Activated T-cell treated with anti-CD3 and anti-CD28 coated beads, Interleukin-2, amount 50 U/mL, for 24 hours (primary cell): Measurements from ENCODE around the gene PEMT.
A peak's percentile ranks its signal among the peaks of the same experiment; 100 is the strongest.

Source experiments
- DNase-seq: peaks from one replicate; pipeline ENCODE4 v3.0.0-alpha.2; 2020
- H3K27ac Mint-ChIP-seq: 2 replicates; pipeline ENCODE4 v1.8.0; 2020; ENCODE audit warnings: mild to moderate bottlenecking, mixed read lengths
- H3K27me3 Mint-ChIP-seq: 2 replicates; pipeline ENCODE4 v1.8.0; 2020; ENCODE audit warnings: mixed read lengths
- H3K36me3 Mint-ChIP-seq: 2 replicates; pipeline ENCODE4 v1.8.0; 2020; ENCODE audit warnings: low read depth, mixed read lengths
- H3K4me1 Mint-ChIP-seq: 2 replicates; pipeline ENCODE4 v1.8.0; 2020; ENCODE audit warnings: low read depth, mixed read lengths
- H3K4me3 Mint-ChIP-seq: 2 replicates; pipeline ENCODE4 v1.8.0; 2020; ENCODE audit warnings: mild to moderate bottlenecking, moderate library complexity, mixed read lengths
- H3K9me3 Mint-ChIP-seq: 2 replicates; pipeline ENCODE4 v1.8.0; 2020; ENCODE audit warnings: mixed read lengths

The PEMT gene

GRCh38 chr17:17558431-17558830, 33.1 kb downstream of the PEMT start:
- Mint-ChIP-seq H3K9me3 (no peaks in the 10 kb centered on the region), H3K36me3 (no peaks in the 10 kb centered on the region), H3K4me1 (no peaks in the 10 kb centered on the region), H3K27me3 (no peaks in the 10 kb centered on the region), H3K27ac (no peak overlapping the region), H3K4me3 (no peak overlapping the region)
- DNase-seq = no peak

DNA sequence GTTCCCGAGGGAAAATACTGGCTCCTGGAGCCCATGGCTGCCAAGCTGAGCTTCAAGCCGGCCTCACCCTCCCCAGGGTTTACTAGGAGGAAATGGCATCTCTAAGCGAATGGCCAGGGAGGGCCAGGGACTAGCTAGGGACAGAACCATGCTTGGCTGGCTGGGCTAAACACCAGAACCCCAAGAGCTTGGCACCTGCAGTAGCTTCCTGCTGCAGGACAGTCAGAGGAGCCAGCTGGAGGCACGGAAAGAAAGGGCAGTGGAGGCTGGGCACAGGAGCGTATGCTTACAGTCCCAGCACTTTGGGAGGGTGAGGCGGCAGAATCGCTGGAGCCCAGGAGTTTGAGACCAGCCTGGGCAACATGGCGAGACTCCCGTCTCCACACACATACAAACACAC, 33.7 kb downstream of the PEMT start:
- no peak for DNase-seq
- Mint-ChIP-seq H3K9me3 (no peaks in the 10 kb centered on the region), H3K4me3 (no peak overlapping the region), H3K4me1 (no peaks in the 10 kb centered on the region), H3K27ac (peak overlapping the region; percentile 16), H3K36me3 (no peaks in the 10 kb centered on the region), H3K27me3 (no peaks in the 10 kb centered on the region)

DNA sequence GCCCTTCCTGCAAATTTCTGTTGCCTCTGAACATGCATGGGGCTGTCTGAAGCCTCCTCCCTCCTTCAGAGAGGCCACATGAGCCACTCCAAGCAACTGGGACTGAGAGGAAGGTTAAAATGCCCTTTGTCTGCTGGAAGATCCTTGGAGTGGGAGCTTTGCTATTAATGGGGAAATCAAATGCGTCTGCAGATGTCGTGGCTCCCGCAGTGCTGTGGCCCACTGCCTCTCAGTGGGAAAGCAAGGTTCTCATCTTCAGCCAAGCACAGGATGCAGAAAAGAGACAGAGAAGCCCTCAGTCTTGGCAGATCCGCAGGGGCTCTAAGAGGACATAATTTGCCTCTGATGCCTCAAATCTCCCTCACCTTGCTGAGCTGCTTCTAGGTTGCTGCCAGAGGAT, 34.8 kb downstream of the PEMT start:
- DNase-seq = no peak
- H3K4me1 Mint-ChIP-seq = no peaks in the 10 kb centered on the region
- no peaks in the 10 kb centered on the region for H3K36me3 Mint-ChIP-seq
- no peaks in the 10 kb centered on the region for H3K27me3 Mint-ChIP-seq
- no peak overlapping the region for H3K27ac Mint-ChIP-seq
- no peaks in the 10 kb centered on the region for H3K9me3 Mint-ChIP-seq
- H3K4me3 Mint-ChIP-seq = no peak overlapping the region

- H3K27ac Mint-ChIP-seq = no peak overlapping the region
- H3K9me3 Mint-ChIP-seq = no peaks in the 10 kb centered on the region
- no peaks in the 10 kb centered on the region for H3K4me1 Mint-ChIP-seq
- no peak for DNase-seq
- H3K36me3 Mint-ChIP-seq = no peaks in the 10 kb centered on the region
- no peaks in the 10 kb centered on the region for H3K27me3 Mint-ChIP-seq
- no peak overlapping the region for H3K4me3 Mint-ChIP-seq
Measured at GRCh38 chr17:17555906-17556305, 35.6 kb downstream of the PEMT start.

- no peaks in the 10 kb centered on the region for H3K4me1 Mint-ChIP-seq
- H3K27ac Mint-ChIP-seq = no peak overlapping the region
- no peak overlapping the region for H3K4me3 Mint-ChIP-seq
- H3K27me3 Mint-ChIP-seq = no peaks in the 10 kb centered on the region
- no peaks in the 10 kb centered on the region for H3K9me3 Mint-ChIP-seq
- no peaks in the 10 kb centered on the region for H3K36me3 Mint-ChIP-seq
- no peak for DNase-seq
Measured at GRCh38 chr17:17555151-17555550, 36.4 kb downstream of the PEMT start.

GRCh38 chr17:17554266-17554665, 37.2 kb downstream of the PEMT start:
- Mint-ChIP-seq H3K9me3 (no peaks in the 10 kb centered on the region), H3K4me3 (no peak overlapping the region), H3K36me3 (no peaks in the 10 kb centered on the region), H3K27me3 (no peaks in the 10 kb centered on the region), H3K4me1 (no peaks in the 10 kb centered on the region), H3K27ac (no peak overlapping the region)
- no peak for DNase-seq

DNA sequence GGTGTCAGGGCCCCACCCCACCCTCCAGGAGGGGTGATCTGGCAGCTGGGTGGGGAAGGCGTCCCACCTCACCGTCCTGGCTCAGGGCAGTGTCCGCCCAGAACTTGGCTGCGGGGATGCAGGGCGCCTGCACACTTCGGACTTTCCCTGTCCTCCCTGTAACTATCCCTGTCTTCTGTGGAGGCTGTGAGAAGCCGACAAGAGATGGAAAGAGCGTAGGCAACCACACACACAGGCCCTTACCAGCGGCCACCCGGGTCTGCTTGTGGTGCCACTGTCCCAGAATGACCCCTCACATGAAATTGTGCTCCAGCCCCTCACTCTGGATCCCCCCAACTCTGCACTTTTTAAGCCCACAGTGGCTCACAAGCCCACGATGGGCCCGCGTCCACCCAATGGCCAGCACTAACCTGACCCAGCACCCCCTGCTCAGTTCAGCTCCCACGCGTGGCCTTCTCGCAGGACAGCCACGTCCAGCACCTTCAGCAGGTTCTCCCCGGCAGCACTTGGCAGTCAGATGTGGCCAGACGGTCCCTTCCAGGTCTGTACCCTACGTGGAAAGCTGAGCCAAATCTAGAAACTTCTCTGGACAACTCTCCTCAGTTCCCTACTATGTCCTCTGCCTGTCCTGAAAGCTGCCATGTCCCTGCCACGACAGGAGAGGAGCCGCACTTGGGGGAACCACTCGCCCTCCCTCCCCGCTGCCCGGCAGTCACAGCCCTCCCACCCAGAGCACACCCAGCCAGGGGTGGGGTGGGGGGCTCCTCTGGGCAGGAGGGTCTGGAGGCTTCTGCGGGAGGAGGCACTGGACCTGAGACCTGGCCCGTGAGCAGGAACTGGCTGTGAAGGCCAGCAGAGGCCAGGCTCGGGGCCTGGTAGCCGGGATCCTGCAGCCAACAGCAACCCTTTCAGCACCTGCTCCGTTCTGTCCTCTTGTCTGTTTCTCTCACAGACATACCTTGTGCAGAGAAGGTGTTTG, 38.0 kb downstream of the PEMT start:
- no peak overlapping the region for H3K27ac Mint-ChIP-seq
- H3K36me3 Mint-ChIP-seq = no peaks in the 10 kb centered on the region
- H3K27me3 Mint-ChIP-seq = no peaks in the 10 kb centered on the region
- H3K4me1 Mint-ChIP-seq = no peaks in the 10 kb centered on the region
- no peak overlapping the region for H3K4me3 Mint-ChIP-seq
- H3K9me3 Mint-ChIP-seq = no peaks in the 10 kb centered on the region
- no peak for DNase-seq

DNA sequence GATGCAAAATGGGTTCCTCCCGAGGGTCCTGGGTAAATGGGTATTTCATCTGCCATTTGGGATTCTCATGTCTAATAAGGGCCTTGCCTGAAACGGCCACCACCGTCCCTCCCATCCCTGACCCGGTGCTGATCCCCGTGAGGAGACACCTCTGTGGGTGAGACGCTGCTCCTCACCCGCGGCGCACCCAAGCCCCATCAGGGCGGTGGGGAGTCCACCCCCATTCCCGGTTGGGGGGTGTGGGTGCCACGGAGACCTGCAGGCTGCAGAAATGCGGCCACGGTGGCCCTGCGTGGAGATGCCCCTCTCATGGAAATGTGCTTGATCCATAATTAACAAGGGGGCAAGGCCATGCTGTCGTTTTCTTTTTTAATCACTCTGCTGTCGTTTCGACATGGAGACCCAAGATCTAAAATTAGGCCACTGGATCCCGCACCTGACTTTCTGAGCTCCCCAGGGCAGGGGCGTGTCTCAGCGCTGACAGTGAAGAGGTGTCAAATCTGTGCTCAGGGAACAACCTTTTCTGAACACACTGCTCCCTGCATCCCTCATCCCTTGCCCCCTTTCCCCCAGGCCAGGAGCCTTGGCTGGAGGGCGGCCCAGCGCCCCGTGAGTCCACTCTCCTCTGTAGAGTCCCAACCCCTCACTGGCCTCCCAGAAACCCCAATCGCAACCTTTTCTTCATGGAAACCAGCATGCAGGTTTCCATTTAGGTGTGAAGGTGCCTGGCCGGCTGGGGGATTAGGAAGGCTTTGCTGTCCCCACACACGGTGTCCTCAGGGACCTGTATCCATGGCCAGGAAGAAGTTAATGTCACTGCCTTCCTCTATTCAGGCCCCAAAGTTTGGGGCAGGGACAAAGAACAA, 38.9 kb downstream of the PEMT start:
- no peak overlapping the region for H3K4me3 Mint-ChIP-seq
- DNase-seq = no peak
- no peaks in the 10 kb centered on the region for H3K9me3 Mint-ChIP-seq
- no peaks in the 10 kb centered on the region for H3K4me1 Mint-ChIP-seq
- H3K27ac Mint-ChIP-seq = no peak overlapping the region
- no peaks in the 10 kb centered on the region for H3K36me3 Mint-ChIP-seq
- no peaks in the 10 kb centered on the region for H3K27me3 Mint-ChIP-seq

DNA sequence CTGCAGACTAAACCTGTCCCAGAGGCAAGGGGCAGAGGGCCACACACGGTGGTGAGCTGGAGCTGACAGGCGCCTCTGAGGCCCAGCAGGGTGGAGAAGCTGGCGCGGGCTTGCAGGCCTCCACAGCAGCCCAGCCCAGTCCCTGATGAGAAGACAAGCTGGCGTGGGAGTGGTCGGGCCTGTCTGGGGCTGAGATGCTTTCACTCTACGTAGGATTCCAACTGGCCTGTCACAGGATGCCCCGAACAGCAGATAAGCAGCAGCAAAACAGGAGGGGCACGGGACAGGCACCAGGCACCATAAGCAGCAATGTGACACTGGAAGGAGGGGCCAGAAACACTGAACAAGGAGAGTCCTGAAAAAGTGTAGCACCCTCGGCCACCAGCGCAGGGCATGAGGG, 40.1 kb downstream of the PEMT start:
- Mint-ChIP-seq H3K36me3 (no peaks in the 10 kb centered on the region), H3K27ac (no peak overlapping the region), H3K9me3 (no peaks in the 10 kb centered on the region), H3K4me1 (no peaks in the 10 kb centered on the region), H3K4me3 (no peak overlapping the region), H3K27me3 (no peaks in the 10 kb centered on the region)
- no peak for DNase-seq

DNA sequence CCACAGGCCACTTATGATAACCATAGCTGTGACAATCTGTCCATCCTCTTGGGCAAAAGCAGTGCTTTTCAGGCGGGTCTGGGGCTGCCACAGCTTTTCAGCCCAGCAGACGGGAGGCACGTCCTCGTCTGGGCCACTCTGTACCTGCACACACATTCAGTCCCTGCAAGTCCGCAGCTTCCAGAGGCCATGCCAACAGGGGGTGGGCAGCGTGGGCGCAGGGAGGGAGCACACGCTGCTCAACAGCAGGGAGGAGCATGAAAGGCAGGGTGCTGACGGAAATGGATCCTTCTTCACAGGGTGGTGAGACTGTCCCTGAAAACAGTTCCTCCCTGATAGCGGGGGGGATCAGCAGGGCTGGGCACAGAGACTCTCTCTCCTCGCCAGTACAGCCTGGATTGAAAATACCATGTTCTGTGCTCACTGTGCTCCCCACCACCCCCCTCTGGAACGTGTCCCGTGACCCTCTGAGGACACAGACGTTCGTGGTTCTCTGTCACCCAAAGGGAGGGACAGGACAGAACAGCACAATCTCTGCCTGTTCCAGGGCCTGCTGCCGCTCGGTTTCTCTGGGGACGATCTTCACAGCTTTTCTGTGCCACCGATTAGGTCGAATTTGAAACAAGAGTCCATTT, 41.7 kb downstream of the PEMT start:
- Mint-ChIP-seq H3K4me1 (no peaks in the 10 kb centered on the region), H3K4me3 (no peak overlapping the region), H3K27me3 (no peaks in the 10 kb centered on the region), H3K9me3 (no peaks in the 10 kb centered on the region), H3K36me3 (no peaks in the 10 kb centered on the region), H3K27ac (no peak overlapping the region)
- DNase-seq = no peak

DNA sequence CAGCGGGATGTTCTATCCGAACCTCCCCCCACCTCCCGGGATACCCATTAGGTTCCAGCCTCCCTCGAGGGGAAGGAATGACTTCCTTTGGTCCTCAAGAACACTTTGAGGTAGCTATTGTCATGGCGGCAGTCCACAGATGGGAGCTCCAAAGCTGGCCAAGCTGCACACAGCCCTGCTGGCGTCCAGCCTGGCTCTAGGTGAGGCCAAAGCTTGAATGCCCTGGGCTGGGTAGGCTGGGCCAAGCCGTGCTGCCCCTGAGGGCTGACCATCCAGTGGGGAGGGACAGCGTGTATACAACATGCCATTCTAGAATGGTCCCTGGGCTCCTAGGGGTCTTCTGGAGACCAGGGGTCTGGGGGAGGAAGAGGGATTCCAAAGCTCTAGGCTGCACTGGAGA, 43.5 kb downstream of the PEMT start:
- Mint-ChIP-seq H3K9me3 (no peaks in the 10 kb centered on the region), H3K4me1 (no peaks in the 10 kb centered on the region), H3K27ac (no peak overlapping the region), H3K36me3 (no peaks in the 10 kb centered on the region), H3K27me3 (no peaks in the 10 kb centered on the region), H3K4me3 (no peak overlapping the region)
- DNase-seq = no peak

GRCh38 chr17:17547210-17547764, 44.2 kb downstream of the PEMT start:
- no peaks in the 10 kb centered on the region for H3K9me3 Mint-ChIP-seq
- no peaks in the 10 kb centered on the region for H3K4me1 Mint-ChIP-seq
- no peak overlapping the region for H3K4me3 Mint-ChIP-seq
- H3K27me3 Mint-ChIP-seq = no peaks in the 10 kb centered on the region
- DNase-seq = no peak
- H3K36me3 Mint-ChIP-seq = no peaks in the 10 kb centered on the region
- H3K27ac Mint-ChIP-seq = no peak overlapping the region

DNA sequence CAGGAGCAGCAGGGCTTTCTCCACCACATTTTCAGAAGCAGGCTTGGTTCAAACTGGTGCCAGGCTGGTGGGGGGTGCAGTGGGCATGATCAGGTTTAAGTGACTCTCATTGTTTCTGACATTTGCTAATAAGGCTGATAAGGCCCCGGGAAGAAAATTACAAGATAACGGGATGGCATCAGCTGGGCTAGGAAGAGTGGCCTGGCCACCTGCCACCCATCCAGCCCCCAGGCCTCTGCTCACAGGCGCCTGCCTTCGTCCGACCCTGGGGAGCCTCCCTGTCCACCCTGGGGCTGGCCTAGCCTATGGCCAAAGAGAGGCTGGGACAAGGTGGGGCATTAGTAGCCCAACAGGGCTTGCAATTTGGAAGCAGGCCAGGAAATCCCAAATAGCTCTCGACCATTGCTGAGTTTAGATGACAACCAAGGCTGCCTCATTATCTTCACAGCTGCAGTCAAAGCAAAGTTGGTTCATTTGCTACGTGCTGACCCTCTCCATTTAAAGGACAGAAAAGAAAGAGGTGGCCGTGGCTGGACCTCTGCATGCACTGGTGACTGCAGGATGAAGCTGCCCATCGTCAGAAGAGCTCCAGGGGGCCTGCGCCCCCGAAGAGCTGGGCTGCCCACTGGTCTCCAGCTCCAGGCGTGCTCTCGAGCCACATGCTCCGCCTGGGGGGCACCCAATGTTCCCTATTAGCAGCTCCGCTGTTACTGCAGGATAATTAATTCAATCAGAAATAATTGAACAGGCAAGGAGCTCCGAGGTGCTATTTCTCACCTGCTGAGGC, 44.9 kb downstream of the PEMT start:
- no peak overlapping the region for H3K4me3 Mint-ChIP-seq
- H3K36me3 Mint-ChIP-seq = no peaks in the 10 kb centered on the region
- H3K4me1 Mint-ChIP-seq = no peaks in the 10 kb centered on the region
- H3K9me3 Mint-ChIP-seq = no peaks in the 10 kb centered on the region
- no peak overlapping the region for H3K27ac Mint-ChIP-seq
- no peaks in the 10 kb centered on the region for H3K27me3 Mint-ChIP-seq
- DNase-seq = no peak

DNA sequence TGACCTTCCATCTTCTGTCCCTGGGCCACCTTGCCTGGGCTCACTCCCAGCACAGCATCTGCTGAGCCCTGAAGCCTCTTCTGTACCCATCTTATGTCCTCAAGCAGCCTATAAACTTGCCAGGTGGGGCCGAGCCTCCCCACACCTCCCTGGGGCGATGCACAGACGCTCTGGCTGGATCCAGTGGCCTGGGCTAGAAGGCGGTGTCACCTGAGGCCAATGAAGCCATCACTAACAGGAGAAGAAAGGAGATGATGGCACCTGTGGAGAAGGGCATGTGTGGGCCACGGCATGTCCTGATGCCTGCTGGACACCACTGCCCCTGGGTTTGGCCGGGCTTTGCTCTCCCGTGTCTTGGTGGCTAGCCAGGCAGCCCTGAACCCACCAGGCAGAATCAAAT, 45.5 kb downstream of the PEMT start:
- Mint-ChIP-seq H3K4me1 (no peaks in the 10 kb centered on the region), H3K36me3 (no peaks in the 10 kb centered on the region), H3K9me3 (no peaks in the 10 kb centered on the region), H3K27me3 (no peaks in the 10 kb centered on the region), H3K4me3 (no peak overlapping the region), H3K27ac (no peak overlapping the region)
- no peak for DNase-seq
